IMR-90 (cell line): ENCODE data around the gene NUP37. TPM values are rescaled to one million over a fixed set of nuclear protein-coding genes. Genes with fewer than 3 reads are reported as not detected.

Source experiments
- ATAC-seq: fragments of 200-7000 bp; cut with Tn5 transposase; 2 replicates; pipeline ENCODE4 v1.9.1; 2020; ENCODE audit warnings: low read depth, mild to moderate bottlenecking, moderate library complexity
- BruUV-seq: library from RNA; stranded (reverse); fragments of 400-500 nt; replicated peaks from 2 replicates; lab custom pipeline; 2021; lab: Mats Ljungman, UMichigan
- CTCF ChIA-PET: fragments of 300-600 bp; formaldehyde crosslinking; extraction: SDS; loops from one replicate; lab custom pipeline; 2021; ENCODE audit warnings: antibody characterized with exemption; lab: Yijun Ruan, JAX
- POLR2A ChIA-PET: fragments of 300-600 bp; sonication (Branson Sonifier 250); formaldehyde crosslinking; loops from one replicate; lab custom pipeline; 2022; ENCODE audit warnings: antibody characterized with exemption; ENCODE audit not compliant: unreplicated experiment; lab: Charles Lee
- DNase-seq: peaks from one replicate; pipeline ENCODE4 v3.0.0; 2013
- H2AFZ ChIP-seq: replicated peaks from 2 replicates; pipeline ENCODE3; 2013; ENCODE audit warnings: low read length, mild to moderate bottlenecking; ENCODE audit not compliant: poor library complexity
- H2AK5ac ChIP-seq: 2 replicates; pipeline ENCODE4 v1.6.1; 2013; ENCODE audit warnings: low read depth, low read length, inconsistent platforms
- H2AK9ac ChIP-seq: replicated peaks from 2 replicates; pipeline ENCODE3; 2013; ENCODE audit warnings: mild to moderate bottlenecking, low read depth, low read length, moderate library complexity; ENCODE audit not compliant: poor library complexity
- H2BK120ac ChIP-seq: 2 replicates; pipeline ENCODE4 v1.6.1; 2013; ENCODE audit warnings: low read depth, low read length, inconsistent platforms
- H2BK15ac ChIP-seq: 3 replicates; pipeline ENCODE4 v1.6.1; 2013; ENCODE audit warnings: low read depth, low read length, inconsistent platforms
- H2BK20ac ChIP-seq: 2 replicates; pipeline ENCODE4 v1.6.1; 2013; ENCODE audit warnings: low read depth, mild to moderate bottlenecking, inconsistent platforms, low read length, moderate library complexity
- H2BK5ac ChIP-seq: 2 replicates; pipeline ENCODE4 v1.6.1; 2013; ENCODE audit warnings: mild to moderate bottlenecking, low read depth, low read length, inconsistent platforms; ENCODE audit not compliant: poor library complexity, severe bottlenecking
- H3K14ac ChIP-seq: replicated peaks from 2 replicates; pipeline ENCODE4 v1.6.1; 2013; ENCODE audit warnings: low read depth, low read length, inconsistent platforms
- H3K18ac ChIP-seq: 2 replicates; pipeline ENCODE4 v1.6.1; 2013; ENCODE audit warnings: low read depth, low read length, control low read depth
- H3K23ac ChIP-seq: 2 replicates; pipeline ENCODE4 v1.6.1; 2013; ENCODE audit warnings: low read depth, low read length, inconsistent platforms
- H3K27ac ChIP-seq: 2 replicates; pipeline ENCODE4 v1.5.1; 2013; ENCODE audit warnings: mild to moderate bottlenecking, control low read depth, low read length; ENCODE audit not compliant: insufficient read depth
- H3K27me3 ChIP-seq: 2 replicates; pipeline ENCODE4 v1.6.1; 2013; ENCODE audit warnings: low read length; ENCODE audit not compliant: control insufficient read depth, insufficient read depth
- H3K36me3 ChIP-seq: 2 replicates; pipeline ENCODE4 v1.6.1; 2013; ENCODE audit warnings: low read length, mixed read lengths; ENCODE audit not compliant: control insufficient read depth, insufficient read depth
- H3K4ac ChIP-seq: 2 replicates; pipeline ENCODE4 v1.6.1; 2013; ENCODE audit warnings: low read depth, low read length, inconsistent platforms
- H3K4me1 ChIP-seq: 2 replicates; pipeline ENCODE4 v1.6.1; 2013; ENCODE audit warnings: low read length, mixed read lengths; ENCODE audit not compliant: control insufficient read depth, insufficient read depth
- H3K4me2 ChIP-seq: 2 replicates; pipeline ENCODE4 v1.6.1; 2013; ENCODE audit warnings: low read depth, mild to moderate bottlenecking, control low read depth, low read length, moderate library complexity
- H3K4me3 ChIP-seq: 2 replicates; pipeline ENCODE4 v1.5.1; 2013; ENCODE audit warnings: low read depth, mild to moderate bottlenecking, control low read depth, low read length, moderate library complexity; ENCODE audit not compliant: insufficient read depth
- H3K56ac ChIP-seq: 2 replicates; pipeline ENCODE4 v1.6.1; 2013; ENCODE audit warnings: low read length, inconsistent platforms; ENCODE audit not compliant: insufficient read depth; ENCODE audit errors: extremely low read depth
- H3K79me1 ChIP-seq, 2 experiments: 2 replicates each; pipeline ENCODE4 v1.6.1; 2013; ENCODE audit warnings: low read length in 2 of 2, inconsistent platforms in 1 of 2, low read depth in 1 of 2
- H3K9ac ChIP-seq: 2 replicates; pipeline ENCODE4 v1.6.1; 2013; ENCODE audit warnings: low read depth, low read length, control low read depth
- H3K9me1 ChIP-seq: 2 replicates; pipeline ENCODE4 v1.6.1; 2013; ENCODE audit warnings: low read length, inconsistent platforms; ENCODE audit not compliant: insufficient read depth
- H3K9me3 ChIP-seq: 2 replicates; pipeline ENCODE4 v1.6.1; 2013; ENCODE audit warnings: low read length; ENCODE audit not compliant: control insufficient read depth, insufficient read depth
- H4K20me1 ChIP-seq: 2 replicates; pipeline ENCODE4 v1.6.1; 2013; ENCODE audit warnings: low read length, inconsistent platforms; ENCODE audit not compliant: insufficient read depth
- H4K5ac ChIP-seq: 2 replicates; pipeline ENCODE4 v1.6.1; 2013; ENCODE audit warnings: mild to moderate bottlenecking, low read depth, low read length, control low read depth
- H4K8ac ChIP-seq, 2 experiments: 2 replicates each; pipeline ENCODE4 v1.6.1; 2013; ENCODE audit warnings: low read depth in 2 of 2, low read length in 2 of 2, control low read depth in 1 of 2, inconsistent platforms in 1 of 2
- H4K91ac ChIP-seq: 2 replicates; pipeline ENCODE4 v1.6.1; 2013; ENCODE audit warnings: low read depth, low read length, inconsistent platforms; ENCODE audit not compliant: insufficient read depth
- CEBPB ChIP-seq: IDR thresholded peaks from 2 replicates; pipeline ENCODE4 v1.6.1; 2012; ENCODE audit warnings: low read depth, low read length, improper control_type of control experiment
- NFE2L2 ChIP-seq: fragments of 150-350 bp; IDR thresholded peaks from 2 replicates; pipeline ENCODE4 v1.6.1; 2016; ENCODE audit warnings: low read depth, mild to moderate bottlenecking, low read length
- dilution Hi-C: fragments of 300-500 bp; cut with HindIII; formaldehyde crosslinking; loops from one replicate; pipeline ENCODE4 v1.14.3; 2018; ENCODE audit warnings: low sequenced_read_pairs; ENCODE audit not compliant: unreplicated experiment
- in situ Hi-C: fragments of 300-500 bp; cut with MboI; formaldehyde crosslinking; loops from 3 replicates; pipeline ENCODE4 v1.14.3; 2019; ENCODE audit warnings: low sequenced_read_pairs, inconsistent platforms, mixed read lengths
- intact Hi-C: fragments of 100-400 bp; cut with micrococcal nuclease; formaldehyde crosslinking; loops from 2 replicates; pipeline ENCODE4 v1.10.0; 2022
- polyA plus RNA-seq, 3 experiments: library from polyadenylated mRNA; depleted of rRNA; stranded (reverse); fragments of >200 nt; gene quantifications; 2 replicates each; pipeline ENCODE4 v1.2.3, GENCODE V29; 2012; ENCODE audit warnings: low replicate concordance in 1 of 3
- total RNA-seq: library from RNA; depleted of rRNA; stranded (reverse); fragments of >200 nt; gene quantifications from 2 replicates; pipeline ENCODE4 v1.2.3, GENCODE V29; 2012

The NUP37 gene
- total and polyA plus RNA-seq, 2 of the 4 experiments (the other 2 are of a cell fraction) = 41.1 to 55.0 TPM

- no peak overlapping the region for H2BK20ac ChIP-seq
- no peak overlapping the region for H2BK120ac ChIP-seq
- BruUV-seq = no TSS peak
- no peak overlapping the region for H3K4me3 ChIP-seq
- H2BK5ac ChIP-seq = no peak overlapping the region
- dilution Hi-C loops (no loop called here), in situ Hi-C loops (no loop called here), intact Hi-C loops (no loop called here)
- no peak overlapping the region for H3K27ac ChIP-seq
- H3K9me1 ChIP-seq = no peaks in the 10 kb centered on the region
- H3K18ac ChIP-seq = no peak overlapping the region
- no peak overlapping the region for H3K4ac ChIP-seq
- peaks cover 28% of the 10 kb centered on the region for H3K36me3 ChIP-seq
- no peak overlapping the region for H2AK9ac ChIP-seq
- ChIA-PET POLR2A (no interaction called here), CTCF (no interaction called here)
- 0 out of 2 replicates have a peak, but pooled peaks cover 3% of the 10 kb centered on the region for H3K9me3 ChIP-seq
- no peak overlapping the region for H3K56ac ChIP-seq
- no peak overlapping the region for H4K5ac ChIP-seq
- H3K14ac ChIP-seq = no peak overlapping the region
- no peak overlapping the region for H3K23ac ChIP-seq
- no peaks in the 10 kb centered on the region for H4K20me1 ChIP-seq
- no peak overlapping the region for H3K9ac ChIP-seq
- peaks cover 5 to 10% of the 10 kb centered on the region in 2 experiments; a peak in 3 of 4 replicates for H3K79me1 ChIP-seq
- H4K91ac ChIP-seq = no peak overlapping the region
- ATAC-seq (no peak), DNase-seq (no peak)
- no peak for TF ChIP-seq CEBPB
- peak; percentile 70; the same call in 1 of the 2 replicates for TF ChIP-seq NFE2L2
- no peak overlapping the region for H2AFZ ChIP-seq
- H2AK5ac ChIP-seq = no peak overlapping the region
- H4K8ac ChIP-seq = no peak overlapping the region; a peak in 1 of 4 replicates
- H3K4me2 ChIP-seq = no peak overlapping the region
- no peaks in the 10 kb centered on the region for H3K27me3 ChIP-seq
- no peak overlapping the region for H2BK15ac ChIP-seq
- no peaks in the 10 kb centered on the region for H3K4me1 ChIP-seq
Measured at GRCh38 chr12:102110782-102111181, 9.1 kb downstream of the NUP37 start.
